Prostate gland (tissue), 2 donors: ENCODE data around the gene OPRPN.

Experiments used
- CTCF ChIP-seq, 4 experiments: fragments of 200-600 bp in 2 of 4; fragments of 450-650 bp in 2 of 4; sonication (generic) in 2 of 4; IDR thresholded peaks; 1 replicate in 3 of 4; 2 replicates in 1 of 4; pipeline ENCODE4 v1.5.1; 2016 to 2019; ENCODE audit warnings: antibody characterized with exemption in 4 of 4, mild to moderate bottlenecking in 2 of 4, moderate library complexity in 2 of 4
- POLR2A ChIP-seq: fragments of 450-650 bp; IDR thresholded peaks from one replicate; pipeline ENCODE4 v1.6.1; 2016; ENCODE audit warnings: antibody characterized with exemption, mild to moderate bottlenecking

- TF ChIP-seq CTCF (IDR thresholded peaks at IDR 0.05), result no peak
- TF ChIP-seq POLR2A, result no peak
Observed at GRCh38 chr4:70399319-70399718, 1.6 kb downstream of the OPRPN start.
